Esophagus muscularis mucosa (tissue), 4 donors: ENCODE data around the gene UBE2E3. TPM values are rescaled to one million over a fixed set of nuclear protein-coding genes. Genes with fewer than 3 reads are reported as not detected.

Source experiments
- DNase-seq: peaks from one replicate; pipeline ENCODE4 v3.0.0-alpha.2; 2017; ENCODE audit errors: extremely low spot score
- H3K27ac ChIP-seq, 4 donors: fragments of 200-600 bp; sonication (generic); replicated peaks in 1 of 4; 1 replicate in 3 of 4; 2 replicates in 1 of 4; pipeline ENCODE4 v1.5.1; 2016 to 2019; ENCODE audit warnings: mild to moderate bottlenecking in 1 of 4
- H3K27me3 ChIP-seq, 4 donors: fragments of 200-600 bp; sonication (generic); one replicate each; pipeline versions ENCODE4 v1.5.1 to v1.6.0; 2016 to 2019
- H3K36me3 ChIP-seq, 4 donors: fragments of 200-600 bp; sonication (generic); one replicate each; pipeline ENCODE4 v1.5.1; 2016 to 2019
- H3K4me1 ChIP-seq, 4 donors: fragments of 200-600 bp; sonication (generic); one replicate each; pipeline ENCODE4 v1.5.1; 2016 to 2019
- H3K4me3 ChIP-seq, 4 donors: fragments of 200-600 bp; sonication (generic); 1 replicate in 2 of 4; 2 replicates in 2 of 4; pipeline ENCODE4 v1.5.1; 2016 to 2019; ENCODE audit warnings: mild to moderate bottlenecking in 4 of 4, moderate library complexity in 1 of 4
- H3K9me3 ChIP-seq, 4 donors: fragments of 200-600 bp; sonication (generic); 1 replicate in 3 of 4; 2 replicates in 1 of 4; pipeline ENCODE4 v1.5.1; 2016 to 2019
- CTCF ChIP-seq, 3 experiments: fragments of 200-600 bp in 2 of 3; fragments of 450-650 bp in 1 of 3; sonication (generic) in 2 of 3; IDR thresholded peaks; one replicate each; pipeline ENCODE4 v1.5.1; 2017 to 2019; ENCODE audit warnings: antibody characterized with exemption in 3 of 3, mild to moderate bottlenecking in 2 of 3, moderate library complexity in 1 of 3
- EP300 ChIP-seq: sonication (generic); formaldehyde crosslinking; IDR thresholded peaks from one replicate; pipeline ENCODE4 v1.6.1; 2017; ENCODE audit warnings: antibody characterized with exemption
- POLR2A ChIP-seq: fragments of 450-650 bp; IDR thresholded peaks from one replicate; pipeline ENCODE4 v1.6.1; 2017; ENCODE audit warnings: antibody characterized with exemption, moderate library complexity, mild to moderate bottlenecking, low read depth
- POLR2AphosphoS5 ChIP-seq, 2 donors: sonication (generic); formaldehyde crosslinking; IDR thresholded peaks; one replicate each; pipeline ENCODE4 v1.6.1; 2017; ENCODE audit warnings: antibody characterized with exemption in 2 of 2
- WGBS: methylation state at CpG from one replicate; pipeline ENCODE4 v1.1.5; 2018; 5-methylcytosine and 5-hydroxymethylcytosine counted together
- intact Hi-C: fragments of 100-400 bp; cut with DNase I; formaldehyde crosslinking; loops from one replicate; pipeline ENCODE4 v1.15.1; 2023
- total RNA-seq, 4 donors: library from RNA; depleted of rRNA; stranded (reverse); fragments of >200 nt; gene quantifications; one replicate each; pipeline versions ENCODE4 v1.1.0 to v1.2.1, GENCODE V29; 2016

The UBE2E3 gene
- total RNA-seq, 4 donors from 2014 or later: 32.8 to 57.7 (median 40.2) TPM

DNA sequence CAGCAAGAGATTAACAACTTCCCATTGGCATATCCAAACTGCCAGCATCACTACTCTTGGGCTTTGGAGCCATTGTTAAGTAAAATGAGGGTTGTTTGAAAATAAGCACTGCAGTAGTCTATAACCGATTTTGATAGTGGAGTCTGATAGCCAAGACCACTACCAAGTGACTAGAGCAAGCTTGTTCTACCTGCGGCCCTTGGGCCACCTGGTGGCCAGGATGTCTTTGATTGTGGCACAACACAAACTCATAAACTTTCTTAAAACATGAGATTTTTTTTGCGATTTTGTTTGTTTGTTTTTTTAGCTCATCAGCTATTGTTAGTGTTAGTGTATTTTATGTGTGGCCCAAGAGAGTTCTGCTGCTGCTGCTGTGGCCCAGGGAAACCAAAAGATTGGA is 11.0 kb downstream of the UBE2E3 start:
- no peak for DNase-seq
- Histone ChIP-seq H3K27ac (no peak overlapping the region), H3K36me3 (no peaks in the 10 kb centered on the region), H3K9me3 (no peaks in the 10 kb centered on the region), H3K4me1 (peaks cover 0 to 47% (median 28%) of the 10 kb centered on the region in 4 donors), H3K27me3 (no peaks in the 10 kb centered on the region), H3K4me3 (no peak overlapping the region)
- 97% methylated on average over 3 of the region's 3 CpGs for WGBS
- no peak for TF ChIP-seq EP300
- TF ChIP-seq POLR2A: no peak
- no peak for TF ChIP-seq POLR2AphosphoS5 (IDR thresholded peaks at IDR 0.05)
- TF ChIP-seq CTCF (IDR thresholded peaks at IDR 0.05): no peak
- intact Hi-C loops: no loop called here

- TF ChIP-seq EP300: no peak
- no peak for TF ChIP-seq CTCF (IDR thresholded peaks at IDR 0.05)
- Histone ChIP-seq H3K4me3 (no peak overlapping the region), H3K9me3 (no peaks in the 10 kb centered on the region), H3K27ac (no peak overlapping the region), H3K4me1 (peaks cover 0 to 45% (median 27%) of the 10 kb centered on the region in 4 donors), H3K27me3 (no peaks in the 10 kb centered on the region), H3K36me3 (no peaks in the 10 kb centered on the region)
- no peak for DNase-seq
- 78% methylated on average over 4 of the region's 4 CpGs for WGBS
- intact Hi-C loops: no loop called here
Measured at GRCh38 chr2:180991820-180992219, 11.4 kb downstream of the UBE2E3 start.

DNA sequence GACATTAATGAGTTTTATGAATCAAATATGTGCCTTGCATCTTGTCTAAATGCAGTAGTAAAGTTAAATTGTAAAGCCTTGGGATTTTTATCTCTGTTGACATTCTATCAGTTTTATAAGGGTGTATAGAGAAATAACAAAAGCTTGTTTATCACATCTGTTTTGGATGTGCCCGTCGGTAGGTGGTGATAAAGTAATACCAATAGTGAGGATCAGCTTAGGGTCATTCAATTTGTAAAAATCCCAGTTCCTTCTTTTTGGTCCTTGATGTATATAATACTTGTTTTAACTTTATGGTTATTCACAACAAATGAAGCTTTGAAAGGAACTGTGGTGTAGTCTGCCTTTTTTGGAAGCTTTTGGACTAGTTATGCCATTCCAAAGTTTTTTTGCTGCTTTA is 12.6 kb downstream of the UBE2E3 start:
- Histone ChIP-seq H3K36me3 (no peaks in the 10 kb centered on the region), H3K4me1 (peaks cover 0 to 34% (median 24%) of the 10 kb centered on the region in 4 donors), H3K27ac (no peak overlapping the region), H3K27me3 (no peaks in the 10 kb centered on the region), H3K4me3 (no peak overlapping the region), H3K9me3 (no peaks in the 10 kb centered on the region)
- 71% methylated on average over 2 of the region's 2 CpGs for WGBS
- no peak for DNase-seq
- TF ChIP-seq POLR2A: no peak
- TF ChIP-seq EP300: no peak
- no peak for TF ChIP-seq POLR2AphosphoS5 (IDR thresholded peaks at IDR 0.05)
- TF ChIP-seq CTCF (IDR thresholded peaks at IDR 0.05): no peak
- intact Hi-C loops: no loop called here

- Histone ChIP-seq H3K4me3 (no peak overlapping the region), H3K9me3 (no peaks in the 10 kb centered on the region), H3K27ac (no peak overlapping the region), H3K36me3 (no peaks in the 10 kb centered on the region), H3K27me3 (no peaks in the 10 kb centered on the region), H3K4me1 (peaks cover 0 to 14% (median 6%) of the 10 kb centered on the region in 4 donors)
- WGBS: 95% methylated on average over 4 of the region's 4 CpGs
- intact Hi-C loops: no loop called here
- TF ChIP-seq POLR2A (no peak), POLR2AphosphoS5 (IDR thresholded peaks at IDR 0.05) (no peak), CTCF (IDR thresholded peaks at IDR 0.05) (no peak), EP300 (no peak)
- no peak for DNase-seq
Measured at GRCh38 chr2:180999274-180999964, 19.0 kb downstream of the UBE2E3 start.
